ENCODE results near the gene LETM1. TPM values are rescaled to one million over a fixed set of nuclear protein-coding genes. Genes with fewer than 3 reads are reported as not detected.
A peak's percentile ranks its signal among the peaks of the same experiment; 100 is the strongest.

LETM1 gene
- total RNA-seq, 1 donor from 2014 or later = 39.8 TPM

DNA sequence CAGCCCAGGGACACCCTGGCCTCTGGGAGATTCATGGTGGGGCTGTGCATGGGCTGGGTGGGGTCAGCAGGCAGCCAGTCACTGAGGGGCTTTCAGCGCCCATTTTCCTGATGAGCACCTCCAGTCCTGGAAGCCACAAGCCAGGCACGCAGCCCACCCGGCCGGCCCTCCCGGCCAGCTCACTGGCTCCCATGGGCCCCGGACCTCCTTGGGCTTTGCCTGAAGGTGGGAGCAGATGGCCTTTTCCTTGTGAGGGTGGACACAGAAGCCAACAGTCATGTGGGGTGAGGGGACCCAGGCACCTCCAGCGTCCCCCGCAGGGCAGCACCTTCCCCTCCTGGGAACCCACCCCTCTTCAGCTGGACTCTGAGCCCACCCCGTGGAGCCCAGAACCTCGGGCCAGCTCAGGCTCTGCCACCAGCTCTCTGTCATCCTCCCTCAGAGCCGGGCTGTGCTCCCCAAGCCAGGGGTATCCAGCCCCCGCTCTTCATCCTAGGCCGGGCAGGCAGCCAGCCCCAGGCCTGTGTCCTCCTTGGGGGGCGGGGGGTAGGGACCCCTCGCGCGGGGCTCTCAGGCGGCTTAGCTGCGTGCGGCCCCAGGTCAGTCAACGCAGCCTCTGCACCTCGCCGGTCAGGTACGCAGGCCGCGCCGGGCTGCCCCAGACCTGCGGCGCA lies 63.7 kb downstream of the LETM1 start:
- DNase-seq (ENCODE audit: missing footprints) = no peak
- ATAC-seq = no peak
- intact Hi-C loops (cut with DNase I) = no loop called here

DNA sequence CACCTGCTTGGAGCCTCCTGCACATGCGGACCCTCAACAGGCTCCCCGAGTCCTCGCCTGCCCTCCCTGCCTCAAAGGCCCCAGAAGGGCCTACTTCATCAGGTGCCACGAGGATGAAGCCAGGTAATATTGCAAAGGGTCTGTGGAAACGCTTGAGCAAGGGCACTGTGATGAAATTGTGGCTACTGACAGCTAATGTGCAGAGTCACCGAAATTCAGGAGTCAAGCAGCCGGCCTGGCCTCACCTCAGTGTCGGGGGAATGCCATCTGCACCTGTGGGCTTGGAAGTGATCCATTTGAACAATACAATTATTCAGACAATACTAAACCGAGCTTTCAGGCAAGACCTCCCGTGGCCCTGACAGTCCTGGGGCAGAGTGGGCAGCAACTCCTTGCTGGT lies 66.0 kb downstream of the LETM1 start:
- DNase-seq (ENCODE audit: missing footprints) (no peak), ATAC-seq (no peak)
- intact Hi-C loops (cut with DNase I) = no loop called here

DNA sequence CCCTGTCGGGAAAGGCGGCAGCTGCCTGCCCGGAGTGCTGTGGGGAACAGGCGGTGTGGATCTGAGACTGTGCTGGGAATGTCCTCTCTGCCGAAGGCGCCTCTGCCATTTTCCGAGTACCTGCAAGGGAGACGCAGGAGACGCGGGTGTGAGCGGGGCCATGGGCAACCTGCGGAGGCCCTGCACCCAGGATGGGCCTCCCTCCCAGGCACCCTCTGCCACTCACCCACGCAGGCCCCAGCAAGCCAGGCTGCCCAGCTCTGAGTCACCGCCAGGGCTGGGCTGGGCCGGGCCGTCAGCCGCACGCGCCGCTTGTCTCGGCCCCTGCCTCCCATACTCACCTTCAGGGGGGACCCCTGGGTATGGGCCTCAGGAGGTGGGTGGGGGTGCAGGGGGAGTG lies 66.4 kb downstream of the LETM1 start:
- intact Hi-C loops (cut with DNase I) = no loop called here
- DNase-seq (ENCODE audit: missing footprints) (no peak), ATAC-seq (no peak)

- intact Hi-C loops (cut with DNase I) = no loop called here
- DNase-seq (ENCODE audit: missing footprints) (no peak), ATAC-seq (no peak)
Observed at GRCh38 chr4:1788254-1788973, 67.5 kb downstream of the LETM1 start.

DNA sequence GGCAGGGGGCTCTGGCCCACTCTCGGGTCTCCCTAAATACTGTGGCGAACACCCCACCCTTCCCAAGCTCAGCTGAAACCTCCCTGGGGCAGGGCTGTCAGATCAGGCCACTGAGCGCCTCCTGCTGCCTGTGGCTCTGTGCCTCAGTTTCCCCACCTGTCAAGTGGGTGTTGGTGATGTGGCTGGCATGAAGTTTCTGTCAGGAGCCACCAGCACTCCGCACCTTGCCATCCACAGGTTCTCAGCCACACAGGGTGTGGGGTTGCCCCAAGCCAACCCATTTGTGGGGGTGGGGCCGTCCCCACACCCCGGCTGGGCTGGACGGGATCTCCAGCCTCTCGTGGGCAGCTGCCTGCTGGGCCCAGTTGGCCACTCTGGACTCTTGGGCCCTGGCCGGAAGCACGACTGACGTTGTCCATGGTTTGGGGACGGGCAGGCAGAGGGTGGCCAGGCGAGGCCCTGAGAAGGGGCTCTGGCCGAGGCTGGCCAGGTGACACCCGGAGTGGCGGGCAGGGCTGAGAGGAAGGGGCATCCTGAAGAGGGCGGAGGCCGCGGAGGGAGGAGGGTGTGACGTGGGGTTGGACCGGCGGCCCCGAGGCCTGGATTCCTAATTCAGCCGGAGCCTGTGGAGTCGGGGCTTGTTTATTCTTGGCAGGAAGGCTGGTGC lies 68.4 kb downstream of the LETM1 start:
- ATAC-seq (no peak), DNase-seq (ENCODE audit: missing footprints) (no peak)
- intact Hi-C loops (cut with DNase I) = no loop called here

GRCh38 chr4:1786544-1787362 lies 69.2 kb downstream of the LETM1 start:
- DNase-seq (ENCODE audit: missing footprints) = no peak
- intact Hi-C loops (cut with DNase I) = no loop called here
- no peak for ATAC-seq

DNA sequence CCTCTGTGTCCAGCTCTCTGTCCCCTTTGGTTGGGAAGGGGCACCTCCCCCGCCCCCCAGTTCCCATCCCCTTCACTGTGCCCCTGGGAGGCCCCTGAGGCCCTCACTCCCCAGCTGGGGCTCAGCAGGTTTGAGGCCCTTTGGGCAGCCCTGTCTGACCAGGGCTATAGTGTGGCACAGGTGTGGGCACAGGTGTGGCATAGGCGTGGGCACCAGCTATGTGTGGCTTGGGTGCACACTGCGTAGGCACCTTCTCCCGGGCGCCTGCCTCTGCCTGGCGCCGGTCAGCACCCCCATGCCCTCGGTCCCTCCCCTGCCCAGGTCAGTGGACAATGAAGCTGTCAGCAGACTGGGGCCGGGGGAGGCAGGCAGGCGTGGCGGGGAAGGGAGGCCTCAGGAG lies 70.4 kb downstream of the LETM1 start:
- intact Hi-C loops (cut with DNase I) = no loop called here
- DNase-seq (ENCODE audit: missing footprints) (no peak), ATAC-seq (no peak)

- intact Hi-C loops (cut with DNase I) = no loop called here
- DNase-seq (ENCODE audit: missing footprints) (no peak), ATAC-seq (peak; percentile 80)
Observed at GRCh38 chr4:1784789-1785591, 71.0 kb downstream of the LETM1 start.

- DNase-seq (ENCODE audit: missing footprints) (no peak), ATAC-seq (no peak)
- intact Hi-C loops (cut with DNase I) = no loop called here
Observed at GRCh38 chr4:1784395-1784788, 71.6 kb downstream of the LETM1 start.

DNA sequence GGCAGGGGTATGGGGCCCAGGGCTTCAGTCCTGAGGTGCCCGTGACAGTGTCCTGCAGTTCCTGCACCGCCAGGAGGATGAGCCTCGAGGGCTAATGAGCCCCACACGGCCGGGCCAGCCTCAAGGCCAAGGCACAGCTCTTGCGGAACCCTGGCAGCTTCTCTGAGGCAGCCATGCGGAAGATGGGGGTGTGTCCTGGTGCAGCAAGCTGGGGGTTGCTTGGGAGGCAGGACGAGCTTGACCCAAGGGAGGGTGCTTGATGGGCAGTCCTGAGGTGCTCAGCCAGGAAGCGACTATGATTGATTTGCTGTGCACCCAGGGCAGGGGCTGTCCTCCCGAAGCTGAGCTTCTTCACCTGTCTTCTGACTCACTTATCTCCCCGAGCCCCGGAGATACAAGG lies 72.0 kb downstream of the LETM1 start:
- intact Hi-C loops (cut with DNase I) = no loop called here
- no peak for ATAC-seq
- DNase-seq (ENCODE audit: missing footprints) = no peak

DNA sequence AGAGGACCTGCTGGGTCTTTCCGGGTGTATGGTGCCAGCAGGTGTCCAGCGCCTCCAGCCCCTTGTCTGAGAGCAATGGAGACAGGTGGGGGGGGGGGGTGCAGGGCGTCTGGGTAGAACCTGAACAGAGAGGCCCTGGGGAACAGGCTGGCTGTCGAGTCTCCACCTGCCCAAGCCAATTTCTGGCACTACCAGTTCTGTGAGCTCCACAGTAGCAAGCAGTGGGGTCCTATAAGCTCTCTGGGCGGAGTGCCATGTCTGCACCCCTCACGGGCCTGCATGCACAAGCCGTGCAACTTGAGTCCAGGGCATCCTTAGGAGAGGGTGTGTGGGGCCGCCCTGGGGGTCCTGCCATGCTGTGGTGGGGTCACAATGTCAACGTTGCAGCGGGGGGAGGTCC lies 72.9 kb downstream of the LETM1 start:
- no peak for ATAC-seq
- intact Hi-C loops (cut with DNase I) = no loop called here
- no peak for DNase-seq (ENCODE audit: missing footprints)

- intact Hi-C loops (cut with DNase I) = no loop called here
- DNase-seq (ENCODE audit: missing footprints) (no peak), ATAC-seq (no peak)
Observed at GRCh38 chr4:1780435-1780834, 75.5 kb downstream of the LETM1 start.

- intact Hi-C loops (cut with DNase I) = no loop called here
- ATAC-seq (no peak), DNase-seq (ENCODE audit: missing footprints) (no peak)
Observed at GRCh38 chr4:1779588-1780382, 76.2 kb downstream of the LETM1 start.

- no peak for DNase-seq (ENCODE audit: missing footprints)
- ATAC-seq = no peak
- intact Hi-C loops (cut with DNase I) = no loop called here
Observed at GRCh38 chr4:1778642-1779392, 77.1 kb downstream of the LETM1 start.

- DNase-seq (ENCODE audit: missing footprints) = no peak
- intact Hi-C loops (cut with DNase I) = no loop called here
- no peak for ATAC-seq
Observed at GRCh38 chr4:1777822-1778641, 77.9 kb downstream of the LETM1 start.

DNA sequence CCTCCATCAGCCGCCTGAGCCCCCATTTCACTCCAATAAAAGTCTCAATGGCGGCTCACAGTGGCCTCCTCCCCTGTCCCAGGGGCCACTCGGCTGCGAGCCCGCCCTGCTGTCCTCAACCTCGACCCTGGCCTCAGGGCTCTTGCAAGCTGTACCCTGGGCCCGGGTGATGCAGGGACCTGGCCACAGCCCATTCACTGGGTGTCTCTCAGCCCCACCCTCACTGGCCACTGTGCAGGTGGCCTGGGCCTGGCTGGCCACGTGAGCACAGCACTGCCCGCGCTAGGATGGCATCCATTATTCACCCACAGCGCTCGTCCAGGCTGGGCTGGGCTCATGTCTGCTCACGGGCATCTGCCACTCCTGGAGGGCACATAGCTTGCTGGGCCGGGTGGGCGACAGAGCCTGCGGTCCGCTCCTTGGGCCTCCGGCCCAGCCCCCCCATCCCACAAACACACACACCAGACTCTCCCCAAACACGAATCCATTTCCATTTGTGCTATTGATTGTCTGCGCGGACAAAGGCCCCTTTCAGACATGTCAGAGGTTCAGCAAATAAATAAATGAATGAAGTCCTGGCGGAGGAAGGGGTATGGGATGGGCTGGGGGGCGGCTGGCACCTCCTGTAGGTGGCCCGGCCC lies 79.3 kb downstream of the LETM1 start:
- DNase-seq (ENCODE audit: missing footprints) = no peak
- no peak for ATAC-seq
- intact Hi-C loops (cut with DNase I) = no loop called here

All from Right ventricle myocardium inferior (tissue), 1 donor.